OCI-LY1 (cell line): ENCODE data around the gene GET3.
A peak's percentile ranks its signal among the peaks of the same experiment; 100 is the strongest.

Source experiments
- H2AFZ ChIP-seq: fragments of 200-600 bp; sonication (generic), shearing (Covaris generic); 2 replicates; pipeline ENCODE4 v1.6.0; 2014; ENCODE audit warnings: antibody characterized with exemption, mild to moderate bottlenecking, low read length
- H3F3A ChIP-seq: fragments of 200-600 bp; sonication (generic), shearing (Covaris generic); 2 replicates; pipeline ENCODE4 v1.6.0; 2014; ENCODE audit warnings: mild to moderate bottlenecking, antibody characterized with exemption, low read length, moderate library complexity; ENCODE audit not compliant: insufficient read depth
- H3K27ac ChIP-seq: fragments of 200-600 bp; sonication (generic); 2 replicates; pipeline ENCODE4 v1.5.1; 2014; ENCODE audit warnings: low read length, mixed run types, mild to moderate bottlenecking, low read depth; ENCODE audit not compliant: poor library complexity, severe bottlenecking
- H3K27me3 ChIP-seq: fragments of 200-600 bp; sonication (generic); 2 replicates; pipeline ENCODE4 v1.6.0; 2014; ENCODE audit warnings: antibody characterized with exemption, mild to moderate bottlenecking, low read length, moderate library complexity; ENCODE audit not compliant: insufficient read depth
- H3K36me3 ChIP-seq: fragments of 200-600 bp; sonication (generic); 2 replicates; pipeline ENCODE4 v1.6.1; 2014; ENCODE audit warnings: mild to moderate bottlenecking, antibody characterized with exemption, low read length, moderate library complexity, mixed read lengths; ENCODE audit not compliant: insufficient read depth
- H3K4me1 ChIP-seq: fragments of 200-600 bp; sonication (generic); 2 replicates; pipeline ENCODE4 v1.5.1; 2014; ENCODE audit warnings: mild to moderate bottlenecking, low read length, moderate library complexity; ENCODE audit not compliant: insufficient read depth, severe bottlenecking
- H3K4me2 ChIP-seq: fragments of 200-600 bp; sonication (generic), shearing (Covaris generic); 2 replicates; pipeline ENCODE4 v1.6.1; 2014; ENCODE audit warnings: low read length
- H3K4me3 ChIP-seq: fragments of 200-600 bp; sonication (generic); 2 replicates; pipeline ENCODE4 v1.5.1; 2014; ENCODE audit warnings: low read length, low read depth, mild to moderate bottlenecking, mixed read lengths; ENCODE audit not compliant: poor library complexity, severe bottlenecking
- H3K79me2 ChIP-seq: fragments of 200-600 bp; shearing (Covaris generic); 2 replicates; pipeline ENCODE4 v1.6.1; 2016; ENCODE audit warnings: mixed run types, low read length, mixed read lengths; ENCODE audit not compliant: insufficient read depth
- H3K9ac ChIP-seq: fragments of 200-600 bp; sonication (generic), shearing (Covaris generic); 2 replicates; pipeline ENCODE4 v1.6.1; 2014; ENCODE audit warnings: mild to moderate bottlenecking, low read length, mixed read lengths
- H3K9me2 ChIP-seq: fragments of 200-600 bp; sonication (generic), shearing (Covaris generic); 2 replicates; pipeline ENCODE4 v1.6.1; 2014; ENCODE audit warnings: low read depth, mild to moderate bottlenecking, low read length, mixed read lengths
- H3K9me3 ChIP-seq: fragments of 200-600 bp; shearing (Covaris generic); 2 replicates; pipeline ENCODE4 v1.6.1; 2014; ENCODE audit warnings: low read length, mixed read lengths
- H4K20me1 ChIP-seq: fragments of 200-600 bp; sonication (generic), shearing (Covaris generic); 2 replicates; pipeline ENCODE4 v1.6.0; 2016; ENCODE audit warnings: mild to moderate bottlenecking, low read length; ENCODE audit not compliant: insufficient read depth
- CTCF ChIP-seq: fragments of 200-600 bp; sonication (generic), shearing (Covaris generic); IDR thresholded peaks from 2 replicates; pipeline ENCODE4 v1.5.1; 2017; ENCODE audit warnings: mild to moderate bottlenecking, antibody characterized with exemption, low read length, moderate library complexity, mixed read lengths
- EZH2 ChIP-seq: fragments of 200-600 bp; sonication (generic), shearing (Covaris generic); IDR thresholded peaks from 2 replicates; pipeline ENCODE4 v1.8.0; 2017; ENCODE audit warnings: borderline replicate concordance, mixed run types, mild to moderate bottlenecking, antibody characterized with exemption, low read length, moderate library complexity, mixed read lengths

Gene GET3

GRCh38 chr19:12763100-12763499 lies 25.8 kb downstream of the GET3 start:
- H3K4me3 ChIP-seq = no peak overlapping the region
- no peaks in the 10 kb centered on the region for H3F3A ChIP-seq
- no peak overlapping the region for H3K27ac ChIP-seq
- no peak overlapping the region for H3K9ac ChIP-seq
- H3K4me2 ChIP-seq = no peak overlapping the region
- H3K36me3 ChIP-seq = 0 out of 2 replicates have a peak, but pooled peaks cover 6% of the 10 kb centered on the region
- H3K27me3 ChIP-seq = no peaks in the 10 kb centered on the region
- no peaks in the 10 kb centered on the region for H3K9me3 ChIP-seq
- H2AFZ ChIP-seq = no peak overlapping the region
- no peak for TF ChIP-seq EZH2
- TF ChIP-seq CTCF = no peak
- H3K79me2 ChIP-seq = no peaks in the 10 kb centered on the region
- H3K9me2 ChIP-seq = no peaks in the 10 kb centered on the region
- no peaks in the 10 kb centered on the region for H4K20me1 ChIP-seq
- H3K4me1 ChIP-seq = peaks cover 3% of the 10 kb centered on the region

DNA sequence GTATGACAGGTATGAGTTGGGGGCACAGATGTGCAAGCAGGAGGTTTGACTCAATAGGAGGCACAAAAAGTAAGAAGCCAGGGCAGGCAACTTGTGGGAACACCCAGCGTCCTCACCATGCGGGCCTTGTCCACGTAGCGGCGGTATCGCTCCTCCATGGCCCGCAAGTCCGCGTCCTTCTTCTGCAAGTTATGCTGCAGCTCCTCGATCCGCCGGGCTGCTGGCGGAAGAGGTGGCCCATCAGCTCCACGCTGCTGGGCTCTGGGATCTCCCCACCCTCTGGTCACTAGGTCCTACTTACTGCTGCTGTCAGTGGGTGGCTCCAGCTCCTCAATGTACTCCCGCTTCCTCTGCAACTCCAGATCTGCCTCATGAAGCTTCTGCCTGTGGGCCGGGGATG lies 27.4 kb downstream of the GET3 start:
- 0 out of 2 replicates have a peak, but pooled peaks cover 6% of the 10 kb centered on the region for H3K36me3 ChIP-seq
- no peak overlapping the region for H3K4me3 ChIP-seq
- no peaks in the 10 kb centered on the region for H4K20me1 ChIP-seq
- H3K4me1 ChIP-seq = peaks cover 7% of the 10 kb centered on the region
- H3K9me2 ChIP-seq = no peaks in the 10 kb centered on the region
- no peak overlapping the region for H3K27ac ChIP-seq
- no peak overlapping the region for H2AFZ ChIP-seq
- H3K4me2 ChIP-seq = no peak overlapping the region
- H3K79me2 ChIP-seq = no peaks in the 10 kb centered on the region
- H3F3A ChIP-seq = no peaks in the 10 kb centered on the region
- H3K9me3 ChIP-seq = no peaks in the 10 kb centered on the region
- no peaks in the 10 kb centered on the region for H3K27me3 ChIP-seq
- no peak overlapping the region for H3K9ac ChIP-seq
- TF ChIP-seq EZH2 = no peak
- TF ChIP-seq CTCF = no peak

- Histone ChIP-seq H3K4me2 (peak overlapping the region; percentile 35), H4K20me1 (no peaks in the 10 kb centered on the region), H3K79me2 (no peaks in the 10 kb centered on the region), H3K4me3 (peak overlapping the region; percentile 18), H3K9me2 (no peaks in the 10 kb centered on the region), H3K9ac (no peak overlapping the region), H3K27ac (no peak overlapping the region), H3K36me3 (0 out of 2 replicates have a peak, but pooled peaks cover 6% of the 10 kb centered on the region), H3K9me3 (no peaks in the 10 kb centered on the region), H3K4me1 (peaks cover 12% of the 10 kb centered on the region), H3K27me3 (no peaks in the 10 kb centered on the region), H2AFZ (no peak overlapping the region), H3F3A (no peaks in the 10 kb centered on the region)
- peak; percentile 91 for TF ChIP-seq CTCF
- TF ChIP-seq EZH2 = no peak
Measured at GRCh38 chr19:12766051-12766521, 28.8 kb downstream of the GET3 start.
